GM12872 (cell line): ENCODE measurements around the gene BCR.
A peak's percentile ranks its signal among the peaks of the same experiment; 100 is the strongest.

ENCODE experiments used
- TF ChIP-seq, protein P1 (sequence below): IDR thresholded peaks from 3 replicates; pipeline ENCODE4 v1.5.1; 2011; ENCODE audit warnings: low read depth, mild to moderate bottlenecking, low read length, moderate library complexity; ENCODE audit not compliant: insufficient read depth

Gene BCR

GRCh38 chr22:23237841-23238240 is 57.5 kb downstream of the BCR start:
- TF ChIP-seq, protein P1, sequence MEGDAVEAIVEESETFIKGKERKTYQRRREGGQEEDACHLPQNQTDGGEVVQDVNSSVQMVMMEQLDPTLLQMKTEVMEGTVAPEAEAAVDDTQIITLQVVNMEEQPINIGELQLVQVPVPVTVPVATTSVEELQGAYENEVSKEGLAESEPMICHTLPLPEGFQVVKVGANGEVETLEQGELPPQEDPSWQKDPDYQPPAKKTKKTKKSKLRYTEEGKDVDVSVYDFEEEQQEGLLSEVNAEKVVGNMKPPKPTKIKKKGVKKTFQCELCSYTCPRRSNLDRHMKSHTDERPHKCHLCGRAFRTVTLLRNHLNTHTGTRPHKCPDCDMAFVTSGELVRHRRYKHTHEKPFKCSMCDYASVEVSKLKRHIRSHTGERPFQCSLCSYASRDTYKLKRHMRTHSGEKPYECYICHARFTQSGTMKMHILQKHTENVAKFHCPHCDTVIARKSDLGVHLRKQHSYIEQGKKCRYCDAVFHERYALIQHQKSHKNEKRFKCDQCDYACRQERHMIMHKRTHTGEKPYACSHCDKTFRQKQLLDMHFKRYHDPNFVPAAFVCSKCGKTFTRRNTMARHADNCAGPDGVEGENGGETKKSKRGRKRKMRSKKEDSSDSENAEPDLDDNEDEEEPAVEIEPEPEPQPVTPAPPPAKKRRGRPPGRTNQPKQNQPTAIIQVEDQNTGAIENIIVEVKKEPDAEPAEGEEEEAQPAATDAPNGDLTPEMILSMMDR, result no peak

- TF ChIP-seq, protein P1, result no peak
These were observed 58.4 kb downstream of the BCR start for GRCh38 chr22:23238707-23239106.

DNA sequence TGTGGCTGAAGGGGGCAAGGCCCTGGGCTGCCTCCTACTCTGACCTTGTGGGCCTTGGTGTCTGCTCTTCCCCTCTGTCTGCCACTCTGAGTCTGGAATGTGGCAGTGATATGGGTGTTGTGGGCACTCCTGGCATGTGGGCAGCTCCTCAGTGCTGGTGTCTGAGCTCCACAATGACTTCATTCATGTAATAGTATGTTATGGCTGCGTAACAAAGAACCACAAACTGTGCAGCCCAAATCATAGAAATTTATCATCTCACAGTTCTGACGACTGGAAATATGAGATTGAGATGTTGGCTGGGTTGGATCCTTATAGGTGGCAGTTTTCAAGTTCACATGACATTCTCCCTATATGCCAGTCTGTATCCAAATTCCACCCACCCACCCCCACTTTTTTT is 59.1 kb downstream of the BCR start:
- TF ChIP-seq, protein P1, result no peak

DNA sequence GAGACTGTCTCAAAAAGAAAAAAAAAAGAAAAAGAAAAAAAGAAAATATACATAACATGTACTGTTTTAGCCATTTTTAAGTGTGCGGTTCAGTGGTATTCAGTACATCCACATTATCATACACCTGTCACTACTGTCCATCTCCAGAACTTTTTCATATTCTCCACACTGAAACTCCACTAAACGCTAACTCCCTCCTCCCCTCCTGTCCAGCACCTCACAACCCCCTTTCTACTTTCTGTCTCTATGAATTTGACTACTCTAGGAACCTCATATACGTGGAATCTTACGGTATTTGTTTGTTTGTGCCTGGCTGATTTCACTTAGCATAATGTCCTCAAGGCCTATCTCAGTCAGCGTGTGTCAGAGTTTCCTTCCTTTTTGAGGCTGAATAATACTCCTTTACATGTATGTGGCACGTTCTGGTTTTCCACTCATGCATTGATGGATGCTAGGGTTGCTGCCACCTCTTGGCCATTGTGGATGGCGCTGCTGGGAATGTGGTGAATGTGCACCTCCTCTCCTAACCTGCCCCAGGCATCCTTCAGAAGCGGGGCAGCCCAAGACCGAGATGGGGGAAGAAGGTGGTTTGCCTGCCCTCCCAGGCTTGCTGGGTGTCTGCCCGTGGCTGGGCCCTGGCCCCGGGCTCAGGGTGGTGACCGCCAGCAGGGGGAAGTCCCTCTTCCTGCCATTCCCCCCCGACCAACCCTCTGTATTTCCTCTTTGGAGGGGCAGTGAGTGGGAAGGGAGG is 60.5 kb downstream of the BCR start:
- TF ChIP-seq, protein P1, result peak; percentile 35; the same call in 2 of the 3 replicates

GRCh38 chr22:23241562-23242472 is 61.5 kb downstream of the BCR start:
- TF ChIP-seq, protein P1, result no peak

- TF ChIP-seq, protein P1, result no peak
These were observed 62.2 kb downstream of the BCR start for GRCh38 chr22:23242473-23243001.

GRCh38 chr22:23243006-23243573 is 62.8 kb downstream of the BCR start:
- TF ChIP-seq, protein P1, result no peak
